Measurements from ENCODE around the gene MEX3A. TPM values are rescaled to one million over a fixed set of nuclear protein-coding genes. Genes with fewer than 3 reads are reported as not detected.
A peak's percentile ranks its signal among the peaks of the same experiment; 100 is the strongest.

MEX3A gene
- total and polyA plus RNA-seq, 5 experiments from 2014 or later, result 0.38 TPM; not detected in 4

DNA sequence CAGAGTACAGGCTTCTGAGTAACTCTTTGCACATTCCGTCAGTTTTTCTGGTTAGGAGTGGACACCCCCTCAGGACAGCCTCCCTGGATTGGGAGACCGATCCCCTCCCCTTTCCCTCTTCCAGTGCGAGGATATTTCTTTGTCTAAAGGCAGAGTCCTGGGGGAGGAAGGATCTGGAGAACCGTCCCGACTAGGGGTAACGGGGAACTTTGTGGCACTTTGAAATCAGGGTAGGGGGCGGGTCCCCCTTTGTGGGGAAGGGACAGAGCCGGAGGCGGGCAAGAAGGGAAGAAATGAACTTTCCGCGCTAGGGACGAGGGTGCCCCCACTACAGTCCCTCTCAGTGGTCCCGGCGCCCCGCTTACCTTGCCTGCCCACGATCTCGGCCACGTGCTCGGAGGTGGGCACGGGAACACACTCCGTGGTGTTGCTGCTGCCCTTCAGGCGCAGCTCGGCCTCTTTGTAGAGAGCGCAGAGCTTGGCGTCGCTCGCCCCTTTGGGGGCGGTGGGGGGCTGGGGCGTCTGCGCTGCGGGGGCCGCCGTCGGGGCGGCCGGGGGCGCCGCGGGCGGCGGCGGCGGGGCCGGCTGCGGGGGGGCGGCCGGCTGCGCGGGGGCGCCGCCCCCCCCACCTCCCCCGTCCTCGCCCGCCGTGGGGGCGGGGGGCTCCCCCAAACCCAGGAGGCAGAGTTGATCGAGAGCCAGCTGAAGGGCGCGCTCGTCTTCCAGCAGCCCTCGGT lies 917 bp downstream of the MEX3A start:
- H3K4me3 Mint-ChIP-seq, result peak overlapping the region; percentile 71 to 93 (median 84)
- no peaks in the 10 kb centered on the region for H3K36me3 Mint-ChIP-seq
- H3K27ac Mint-ChIP-seq, result peak overlapping the region in 2 of 10 donors; percentile 13 to 77
- DNase-seq, result no peak
- H3K4me1 Mint-ChIP-seq, result peaks cover 0 to 15% (median 6%) of the 10 kb centered on the region in 4 donors
- POLR2A ChIA-PET, result no interaction called here
- H3K27me3 Mint-ChIP-seq, result peaks cover 11 to 26% (median 23%) of the 10 kb centered on the region in 5 donors
- peak; percentile 26 to 35 for ATAC-seq
- no peaks in the 10 kb centered on the region for H3K9me3 Mint-ChIP-seq

DNA sequence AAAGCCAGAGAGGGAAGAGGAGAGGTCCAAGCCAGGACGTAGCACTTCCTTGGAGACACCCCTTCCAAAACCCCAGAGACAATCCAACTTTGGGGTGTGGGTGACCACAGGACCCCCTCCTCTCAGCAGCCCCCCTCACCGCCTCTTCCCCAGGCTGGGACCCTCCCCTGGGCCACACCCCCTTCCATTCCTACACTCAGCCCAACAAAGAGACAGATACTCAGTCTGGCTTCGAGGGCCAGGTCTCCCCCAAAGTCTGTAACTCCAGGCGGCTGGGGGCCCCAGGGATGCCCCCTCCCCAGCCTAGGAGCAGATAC lies 1.4 kb downstream of the MEX3A start:
- ATAC-seq, result no peak
- H3K27me3 Mint-ChIP-seq, result peaks cover 8 to 21% (median 19%) of the 10 kb centered on the region in 5 donors
- no peak for DNase-seq
- no peaks in the 10 kb centered on the region for H3K36me3 Mint-ChIP-seq
- POLR2A ChIA-PET, result no interaction called here
- peaks cover 0 to 15% (median 6%) of the 10 kb centered on the region in 4 donors for H3K4me1 Mint-ChIP-seq
- no peaks in the 10 kb centered on the region for H3K9me3 Mint-ChIP-seq
- H3K27ac Mint-ChIP-seq, result peak overlapping the region in 2 of 10 donors; percentile 46 to 77
- peak overlapping the region in 9 of 10 donors; percentile 52 to 85 (median 69) for H3K4me3 Mint-ChIP-seq

DNA sequence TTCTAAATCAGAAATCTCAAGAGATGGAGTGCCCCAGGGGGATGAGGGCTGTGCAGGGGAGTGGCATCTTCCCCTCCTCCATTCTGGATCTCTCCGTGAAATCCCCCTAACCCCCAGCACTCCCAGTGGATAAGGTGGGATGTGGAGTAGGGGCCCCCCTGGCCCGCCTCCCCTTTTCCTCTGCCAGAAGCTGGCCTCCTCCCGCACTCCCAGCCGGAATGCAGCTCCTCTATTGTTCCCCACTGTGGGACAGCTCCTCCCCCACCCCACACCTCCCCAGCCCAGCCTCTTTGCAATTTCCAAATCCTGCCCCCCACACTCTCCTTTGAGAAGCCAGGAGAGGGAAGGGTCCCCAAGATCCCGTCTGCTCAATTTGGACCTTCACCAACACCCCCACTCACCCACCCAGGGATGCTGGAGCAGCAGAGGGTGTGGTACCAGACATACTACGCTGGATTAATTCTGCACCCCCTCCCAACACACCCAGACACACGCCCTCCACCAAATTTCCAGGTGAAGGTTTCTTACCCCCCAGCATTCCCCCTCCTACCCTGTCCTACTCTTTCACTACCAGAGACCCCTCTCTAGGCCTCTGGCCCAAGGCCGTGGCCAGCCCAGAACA lies 1.9 kb downstream of the MEX3A start:
- DNase-seq, result no peak
- no peak for ATAC-seq
- POLR2A ChIA-PET, result no interaction called here
- H3K4me3 Mint-ChIP-seq, result peak overlapping the region in 2 of 10 donors; percentile 6 to 67
- H3K36me3 Mint-ChIP-seq, result no peaks in the 10 kb centered on the region
- no peaks in the 10 kb centered on the region for H3K9me3 Mint-ChIP-seq
- H3K4me1 Mint-ChIP-seq, result peaks cover 0 to 16% (median 7%) of the 10 kb centered on the region in 4 donors
- no peak overlapping the region for H3K27ac Mint-ChIP-seq
- H3K27me3 Mint-ChIP-seq, result peaks cover 7 to 18% (median 17%) of the 10 kb centered on the region in 5 donors

DNA sequence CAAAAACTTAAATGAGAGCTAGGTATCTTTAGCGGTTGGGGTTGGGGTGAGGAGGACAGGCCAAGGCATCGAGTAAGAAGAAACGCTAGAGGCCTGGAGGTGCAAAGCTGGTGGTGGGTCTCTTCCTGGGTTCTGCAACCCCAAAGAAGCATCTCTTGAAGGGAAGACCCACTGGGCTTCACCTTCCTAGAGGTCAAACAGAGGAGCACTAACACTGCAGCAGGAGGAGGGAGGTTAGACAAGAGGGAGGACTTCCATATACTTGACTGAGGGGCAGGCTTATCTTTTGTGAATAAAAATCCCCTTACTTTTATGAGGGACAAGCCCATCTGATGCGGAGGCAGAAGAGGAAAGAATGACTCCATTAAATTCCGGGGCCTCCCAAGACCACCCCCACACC lies 2.5 kb downstream of the MEX3A start:
- Mint-ChIP-seq H3K9me3 (no peaks in the 10 kb centered on the region), H3K27me3 (peaks cover 5 to 13% (median 11%) of the 10 kb centered on the region in 5 donors), H3K4me3 (peak overlapping the region in 5 of 10 donors; percentile 6 to 81 (median 51)), H3K4me1 (peaks cover 0 to 16% (median 7%) of the 10 kb centered on the region in 4 donors), H3K36me3 (no peaks in the 10 kb centered on the region), H3K27ac (peak overlapping the region in 1 of 10 donors; percentile 25)
- POLR2A ChIA-PET, result no interaction called here
- ATAC-seq (no peak), DNase-seq (no peak)

DNA sequence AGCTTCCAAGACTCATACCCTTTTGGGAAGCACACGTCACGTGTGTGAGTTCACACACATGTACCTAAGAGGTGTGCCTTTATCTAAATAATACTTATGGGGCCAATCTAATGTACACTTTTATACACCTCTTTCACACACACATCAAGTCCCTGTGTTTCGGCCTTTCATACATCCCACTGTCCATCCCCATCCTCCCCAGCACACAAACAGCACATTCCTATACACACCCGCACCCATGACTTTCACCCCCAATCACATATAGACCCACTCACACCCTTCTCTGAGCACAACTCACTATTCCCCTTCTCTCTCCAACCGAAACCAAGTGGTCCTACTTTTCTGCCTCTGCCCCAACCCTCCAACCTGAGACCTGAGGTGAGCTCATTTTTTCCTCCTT lies 3.5 kb downstream of the MEX3A start:
- POLR2A ChIA-PET, result no interaction called here
- DNase-seq, result no peak
- peaks cover 0 to 13% (median 7%) of the 10 kb centered on the region in 4 donors for H3K4me1 Mint-ChIP-seq
- H3K27ac Mint-ChIP-seq, result peak overlapping the region in 3 of 10 donors; percentile 0 to 58 (median 58)
- ATAC-seq, result no peak
- peaks cover 2 to 8% (median 4%) of the 10 kb centered on the region in 5 donors for H3K27me3 Mint-ChIP-seq
- peak overlapping the region in 3 of 10 donors; percentile 22 to 66 (median 57) for H3K4me3 Mint-ChIP-seq
- no peaks in the 10 kb centered on the region for H3K36me3 Mint-ChIP-seq
- no peaks in the 10 kb centered on the region for H3K9me3 Mint-ChIP-seq

DNA sequence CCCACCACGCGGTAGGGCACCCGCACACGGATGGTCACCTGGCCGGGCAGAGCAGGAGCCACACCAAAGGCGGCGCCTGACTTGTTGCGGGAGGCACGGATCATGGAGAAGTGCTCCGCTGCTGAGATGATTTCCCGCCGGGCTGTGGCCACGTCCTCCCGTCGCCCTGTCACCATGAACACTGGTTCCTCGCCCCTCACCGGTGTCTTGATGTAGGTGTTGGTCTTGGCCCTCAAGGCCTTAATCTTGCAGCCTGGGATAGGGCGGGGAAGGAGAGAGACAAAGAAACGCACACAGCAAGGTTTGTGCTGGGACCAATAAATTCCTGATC lies 4.9 kb downstream of the MEX3A start:
- H3K4me3 Mint-ChIP-seq, result peak overlapping the region in 1 of 10 donors; percentile 18
- peak overlapping the region in 1 of 10 donors; percentile 2 for H3K27ac Mint-ChIP-seq
- no peaks in the 10 kb centered on the region for H3K9me3 Mint-ChIP-seq
- ATAC-seq (no peak), DNase-seq (no peak)
- H3K4me1 Mint-ChIP-seq, result peaks cover 0 to 6% (median 3%) of the 10 kb centered on the region in 4 donors
- POLR2A ChIA-PET, result no interaction called here
- peaks cover 0 to 5% (median 0%) of the 10 kb centered on the region in 5 donors for H3K27me3 Mint-ChIP-seq
- H3K36me3 Mint-ChIP-seq, result no peaks in the 10 kb centered on the region

DNA sequence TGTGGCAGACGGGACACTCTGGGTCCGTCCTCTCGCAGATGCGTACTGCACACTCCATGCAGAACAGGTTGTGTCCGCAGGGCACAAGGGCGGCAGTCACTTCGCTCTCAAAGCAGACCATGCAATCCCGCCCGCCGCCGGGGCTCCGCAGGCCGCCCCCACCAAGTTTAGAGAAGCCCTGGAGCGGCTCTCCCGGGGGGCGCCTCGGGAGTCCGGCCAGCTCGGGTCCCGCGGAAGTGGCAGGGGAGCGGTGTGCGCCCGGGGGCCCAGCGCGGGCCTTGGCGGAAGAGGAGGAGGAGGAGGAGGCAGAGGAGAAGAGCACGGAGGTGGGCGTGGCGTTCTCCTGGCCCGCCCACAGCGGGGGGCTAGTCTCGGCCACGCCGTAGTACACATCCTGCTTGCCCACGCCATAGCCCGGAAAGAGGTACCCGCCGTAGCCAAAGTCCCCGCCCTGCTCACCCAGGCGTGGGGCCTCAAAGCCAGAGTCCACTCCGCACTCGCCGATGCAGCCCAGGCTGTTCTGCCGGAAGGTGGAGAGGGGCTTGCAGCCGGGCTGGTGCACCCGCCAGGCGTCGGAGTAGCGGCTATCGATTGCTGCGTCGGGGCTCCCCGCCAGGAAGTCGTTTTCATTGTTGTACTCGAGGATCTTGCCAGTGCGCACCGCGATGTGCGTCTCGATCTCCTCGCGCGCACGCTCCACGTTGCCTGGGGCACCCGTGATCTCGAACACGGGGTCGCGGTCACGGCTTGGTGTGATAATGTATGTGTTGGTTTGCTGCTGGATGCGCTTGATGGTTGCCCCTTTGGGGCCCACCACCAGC lies 5.4 kb downstream of the MEX3A start:
- no peaks in the 10 kb centered on the region for H3K36me3 Mint-ChIP-seq
- H3K4me1 Mint-ChIP-seq, result peaks cover 0 to 5% (median 2%) of the 10 kb centered on the region in 4 donors
- peak overlapping the region in 1 of 10 donors; percentile 24 for H3K27ac Mint-ChIP-seq
- peaks cover 0 to 5% (median 0%) of the 10 kb centered on the region in 5 donors for H3K27me3 Mint-ChIP-seq
- H3K9me3 Mint-ChIP-seq, result no peaks in the 10 kb centered on the region
- POLR2A ChIA-PET, result no interaction called here
- peak overlapping the region in 6 of 10 donors; percentile 18 to 77 (median 42) for H3K4me3 Mint-ChIP-seq
- no peak for DNase-seq
- peak in 1 of 2 donors; percentile 22 for ATAC-seq

DNA sequence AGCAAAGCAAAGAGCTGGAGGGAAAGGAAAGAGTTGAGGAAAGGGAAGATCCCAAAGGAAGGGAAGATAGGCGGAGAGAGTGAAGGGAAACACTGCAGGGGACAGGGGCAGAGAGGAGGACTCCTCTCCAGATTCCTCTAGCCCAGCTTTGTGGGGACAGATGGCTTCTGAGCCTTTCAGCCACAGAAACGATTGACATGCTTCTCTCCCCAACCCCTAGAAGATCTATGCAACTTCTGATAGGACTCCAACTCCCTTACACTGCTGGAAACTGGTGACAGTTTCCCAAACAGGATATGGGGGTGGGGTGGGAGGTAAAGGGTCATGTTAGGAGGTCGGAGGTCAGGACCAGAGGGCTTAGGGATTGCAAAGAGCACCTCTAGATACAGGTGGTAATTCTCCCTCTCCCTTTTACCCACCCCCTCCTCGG lies 6.5 kb downstream of the MEX3A start:
- peaks cover 0 to 2% (median under 1%) of the 10 kb centered on the region in 4 donors for H3K4me1 Mint-ChIP-seq
- H3K4me3 Mint-ChIP-seq, result peak overlapping the region in 1 of 10 donors; percentile 22
- H3K27me3 Mint-ChIP-seq, result peaks cover 0 to 5% (median 0%) of the 10 kb centered on the region in 5 donors
- DNase-seq (no peak), ATAC-seq (no peak)
- H3K27ac Mint-ChIP-seq, result no peak overlapping the region
- POLR2A ChIA-PET, result no interaction called here
- H3K36me3 Mint-ChIP-seq, result no peaks in the 10 kb centered on the region
- no peaks in the 10 kb centered on the region for H3K9me3 Mint-ChIP-seq

DNA sequence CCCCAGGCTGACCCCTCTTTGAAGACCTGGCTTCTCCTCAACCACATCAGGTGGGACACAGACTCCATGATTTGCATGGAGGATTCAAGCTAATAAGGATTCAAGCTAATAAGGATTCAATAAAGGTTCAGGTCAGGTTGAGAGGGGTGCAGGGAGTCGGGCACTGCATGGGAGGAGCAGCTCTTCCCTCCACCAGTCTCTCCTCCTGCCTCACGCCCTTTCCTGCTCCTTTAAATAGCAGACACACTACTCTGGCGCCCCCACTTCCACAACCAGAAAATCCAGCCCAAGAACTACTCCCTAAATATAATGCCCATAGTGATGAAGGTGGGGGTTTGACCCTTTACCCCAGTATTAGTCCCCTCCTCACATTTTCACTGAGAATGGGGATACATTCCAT lies 7.1 kb downstream of the MEX3A start:
- no peaks in the 10 kb centered on the region for H3K36me3 Mint-ChIP-seq
- H3K4me3 Mint-ChIP-seq, result no peak overlapping the region
- no peak overlapping the region for H3K27ac Mint-ChIP-seq
- H3K4me1 Mint-ChIP-seq, result peaks cover 0 to 2% (median under 1%) of the 10 kb centered on the region in 4 donors
- ATAC-seq (no peak), DNase-seq (no peak)
- peaks cover 0 to 5% (median 0%) of the 10 kb centered on the region in 5 donors for H3K27me3 Mint-ChIP-seq
- POLR2A ChIA-PET, result no interaction called here
- H3K9me3 Mint-ChIP-seq, result no peaks in the 10 kb centered on the region

DNA sequence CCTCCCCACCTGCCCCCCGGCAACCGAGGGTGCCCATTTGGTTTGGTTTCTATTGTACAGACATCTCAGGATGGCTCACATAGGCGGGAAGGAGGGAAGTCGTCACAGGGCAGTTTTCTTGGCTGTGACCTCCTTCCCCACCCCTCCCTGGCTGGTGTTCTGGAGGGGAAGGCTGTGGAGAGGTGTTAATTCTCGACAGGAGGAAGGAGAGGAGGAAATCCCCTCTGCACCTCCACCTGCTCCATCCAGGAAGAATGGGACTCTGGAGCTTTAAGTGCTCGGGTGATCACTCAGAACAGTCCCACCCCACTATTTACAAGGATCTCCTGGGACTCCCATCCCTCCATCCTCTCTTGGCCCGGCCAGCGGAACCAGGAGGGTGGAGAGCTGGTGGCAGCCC lies 7.6 kb downstream of the MEX3A start:
- Mint-ChIP-seq H3K36me3 (no peaks in the 10 kb centered on the region), H3K4me1 (peaks cover 0 to 2% (median under 1%) of the 10 kb centered on the region in 4 donors), H3K27me3 (peaks cover 0 to 5% (median 0%) of the 10 kb centered on the region in 5 donors), H3K27ac (no peak overlapping the region), H3K9me3 (no peaks in the 10 kb centered on the region), H3K4me3 (no peak overlapping the region)
- DNase-seq (no peak), ATAC-seq (no peak)
- POLR2A ChIA-PET, result no interaction called here

DNA sequence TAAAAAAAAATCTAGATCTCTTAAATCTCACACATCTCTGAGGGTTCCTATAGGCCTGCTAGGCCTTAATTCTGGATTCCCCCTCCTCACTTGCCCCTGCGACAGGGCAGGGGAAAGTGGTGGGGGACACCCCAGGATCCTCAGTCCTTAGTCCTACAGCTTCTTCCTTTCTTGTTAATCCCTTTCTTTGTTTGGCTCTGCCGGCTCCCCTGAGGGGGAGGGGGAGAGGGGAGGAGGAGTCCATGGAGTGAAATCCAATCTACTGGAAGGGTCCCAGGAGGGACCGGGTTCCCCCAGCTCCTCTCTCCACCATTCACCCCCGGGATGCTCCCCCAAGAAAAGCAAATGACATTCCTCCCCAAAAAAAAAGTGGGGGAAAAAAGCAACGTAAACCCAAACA lies 8.5 kb downstream of the MEX3A start:
- Mint-ChIP-seq H3K27ac (peak overlapping the region in 1 of 10 donors; percentile 9), H3K27me3 (peaks cover 0 to 5% (median 0%) of the 10 kb centered on the region in 5 donors), H3K4me3 (no peak overlapping the region), H3K4me1 (peaks cover 0 to 2% (median under 1%) of the 10 kb centered on the region in 4 donors), H3K9me3 (no peaks in the 10 kb centered on the region), H3K36me3 (no peaks in the 10 kb centered on the region)
- DNase-seq (no peak), ATAC-seq (no peak)
- POLR2A ChIA-PET, result no interaction called here

DNA sequence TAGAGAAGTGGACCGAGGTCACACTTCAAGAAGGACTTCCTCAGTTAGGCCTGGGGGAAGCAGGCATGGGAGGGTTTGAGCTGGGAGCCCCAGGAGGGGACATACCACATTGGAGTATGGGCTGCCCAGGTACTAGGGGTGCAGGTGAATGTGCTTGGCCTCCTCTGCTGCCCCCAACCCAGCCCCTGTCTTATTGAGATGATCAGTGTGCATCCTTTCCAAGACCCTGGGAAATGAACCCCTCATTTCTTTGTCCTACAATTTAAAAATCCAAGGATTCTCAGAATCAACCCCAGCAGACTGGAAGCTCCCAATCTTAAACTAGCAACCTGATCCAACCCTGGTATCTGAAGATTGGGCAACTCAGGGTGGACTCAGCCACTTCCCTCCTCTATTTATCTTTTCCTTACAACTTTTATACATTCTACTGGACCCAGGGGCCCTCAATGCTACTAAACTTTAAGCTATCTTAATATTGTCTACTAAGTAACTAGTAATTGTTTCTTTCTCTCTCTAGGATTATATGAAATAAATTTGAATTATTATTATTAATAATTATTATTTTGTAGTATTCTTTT lies 9.1 kb downstream of the MEX3A start:
- Mint-ChIP-seq H3K27ac (peak overlapping the region in 1 of 10 donors; percentile 9), H3K4me1 (peaks cover 0 to 2% (median under 1%) of the 10 kb centered on the region in 4 donors), H3K9me3 (no peaks in the 10 kb centered on the region), H3K27me3 (peaks cover 0 to 5% (median 0%) of the 10 kb centered on the region in 5 donors), H3K36me3 (no peaks in the 10 kb centered on the region), H3K4me3 (no peak overlapping the region)
- POLR2A ChIA-PET, result interaction anchor here (1.0 kb wide), 1 partner anchor 14 kb away, joined by 3 read pairs; no protein-coding TSS in a partner anchor
- no peak for DNase-seq
- no peak for ATAC-seq

All from naive thymus-derived CD8-positive, alpha-beta T cell (primary cell).